ENCODE measurements around the gene SH3BGR.

SH3BGR gene

GRCh38 chr21:39447264-39447663 lies 4.5 kb upstream of the SH3BGR start:
- H3K4me3 ChIP-seq (ENCODE audit: low read depth, low read length), result no peak overlapping the region
- DNase-seq (ENCODE audit: low read depth), result no peak
- no peak for TF ChIP-seq CTCF (conservative IDR thresholded peaks at IDR 0.05; ENCODE audit: low read depth, low read length)

GRCh38 chr21:39452207-39452969 lies 618 bp downstream of the SH3BGR start:
- H3K4me3 ChIP-seq (ENCODE audit: low read depth, low read length), result no peak overlapping the region
- TF ChIP-seq CTCF (conservative IDR thresholded peaks at IDR 0.05; ENCODE audit: low read depth, low read length), result no peak
- peak; percentile 17 for DNase-seq (ENCODE audit: low read depth)

- no peak overlapping the region for H3K4me3 ChIP-seq (ENCODE audit: low read depth, low read length)
- DNase-seq (ENCODE audit: low read depth), result no peak
- TF ChIP-seq CTCF (conservative IDR thresholded peaks at IDR 0.05; ENCODE audit: low read depth, low read length), result no peak
These were observed 1.2 kb downstream of the SH3BGR start for GRCh38 chr21:39452970-39453342.

DNA sequence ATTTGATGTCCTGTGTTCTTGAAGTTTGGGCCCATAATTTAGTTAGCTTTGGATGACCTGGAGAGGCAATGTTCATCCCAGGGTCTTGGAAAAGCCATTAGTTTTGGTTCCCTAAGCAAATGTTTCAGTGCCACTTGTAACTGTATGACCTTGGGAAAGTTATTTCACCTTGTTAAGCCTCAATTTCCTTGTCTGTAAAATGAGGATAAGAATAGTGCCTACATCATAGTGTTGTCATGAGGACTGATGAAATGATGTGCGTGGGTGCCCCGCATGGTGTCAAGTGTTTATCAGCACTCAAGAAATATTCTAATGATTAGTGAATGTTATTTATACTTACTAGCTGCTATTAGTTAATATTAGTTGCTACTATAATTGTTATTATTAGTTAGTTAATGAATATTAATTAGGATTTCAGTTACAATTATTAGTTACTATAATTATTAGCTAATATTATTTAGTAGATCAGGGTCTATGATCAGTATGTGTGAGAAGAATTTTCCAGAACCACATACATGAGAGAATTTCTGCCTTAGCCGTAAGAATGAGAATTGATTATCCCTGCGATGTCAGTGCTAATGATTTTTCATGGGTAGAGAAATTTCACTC lies 1.9 kb downstream of the SH3BGR start:
- DNase-seq (ENCODE audit: low read depth), result no peak
- no peak for TF ChIP-seq CTCF (conservative IDR thresholded peaks at IDR 0.05; ENCODE audit: low read depth, low read length)
- H3K4me3 ChIP-seq (ENCODE audit: low read depth, low read length), result no peak overlapping the region

GRCh38 chr21:39454949-39455668 lies 3.3 kb downstream of the SH3BGR start:
- no peak for TF ChIP-seq CTCF (conservative IDR thresholded peaks at IDR 0.05; ENCODE audit: low read depth, low read length)

GRCh38 chr21:39456665-39457064 lies 4.9 kb downstream of the SH3BGR start:
- no peak overlapping the region for H3K4me3 ChIP-seq (ENCODE audit: low read depth, low read length)
- TF ChIP-seq CTCF (conservative IDR thresholded peaks at IDR 0.05; ENCODE audit: low read depth, low read length), result peak; percentile 30
- DNase-seq (ENCODE audit: low read depth), result peak; percentile 8

More at GRCh38 chr21:39454949-39455668, 3.3 kb downstream of the SH3BGR start:
- no peak for DNase-seq (ENCODE audit: low read depth)
- H3K4me3 ChIP-seq (ENCODE audit: low read depth, low read length), result no peak overlapping the region
